GM18858 (cell line): Measurements from ENCODE around the gene TBRG1.

Experiments used
- ATAC-seq: cut with Tn5 transposase; IDR thresholded peaks from one replicate; pipeline ENCODE4 v1.9.1; 2021; ENCODE audit not compliant: unreplicated experiment

The TBRG1 gene

DNA sequence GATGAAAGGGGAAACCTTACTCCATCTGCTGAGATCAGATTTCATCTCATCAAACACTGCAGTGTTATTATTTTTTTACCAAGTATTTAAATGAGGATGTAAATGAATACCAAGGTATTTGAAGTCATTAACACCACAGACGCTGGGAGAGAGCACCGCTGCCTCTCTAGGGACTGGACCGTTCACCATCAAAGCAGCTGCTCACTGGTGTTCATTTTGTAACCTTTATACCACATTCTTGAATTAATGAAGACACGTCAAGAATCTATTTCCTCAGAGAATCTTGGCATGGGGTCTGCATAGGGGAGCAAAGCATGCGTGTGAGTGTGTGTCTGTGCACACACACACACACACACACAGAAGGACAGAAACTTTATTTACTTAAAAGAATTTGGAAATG is 35.2 kb downstream of the TBRG1 start:
- no peak for ATAC-seq

DNA sequence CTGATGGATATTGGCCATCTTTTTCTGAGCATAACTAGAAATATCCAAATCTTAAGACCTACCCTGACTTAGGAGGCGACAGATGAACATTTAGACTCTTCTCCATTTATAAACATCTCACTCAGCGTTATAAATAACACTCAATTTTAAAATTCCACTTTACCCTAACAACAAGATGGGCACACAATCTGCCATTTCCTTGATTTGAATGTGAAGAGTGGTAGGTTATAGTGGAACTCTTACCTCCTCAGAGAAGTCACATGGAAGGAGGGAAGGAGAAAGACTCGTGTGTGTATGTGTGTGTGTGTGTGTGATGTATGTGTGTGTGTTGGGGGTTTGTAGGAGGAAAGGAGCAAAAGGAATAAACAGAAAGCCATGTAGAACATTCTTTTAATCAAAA is 35.8 kb downstream of the TBRG1 start:
- ATAC-seq: no peak

DNA sequence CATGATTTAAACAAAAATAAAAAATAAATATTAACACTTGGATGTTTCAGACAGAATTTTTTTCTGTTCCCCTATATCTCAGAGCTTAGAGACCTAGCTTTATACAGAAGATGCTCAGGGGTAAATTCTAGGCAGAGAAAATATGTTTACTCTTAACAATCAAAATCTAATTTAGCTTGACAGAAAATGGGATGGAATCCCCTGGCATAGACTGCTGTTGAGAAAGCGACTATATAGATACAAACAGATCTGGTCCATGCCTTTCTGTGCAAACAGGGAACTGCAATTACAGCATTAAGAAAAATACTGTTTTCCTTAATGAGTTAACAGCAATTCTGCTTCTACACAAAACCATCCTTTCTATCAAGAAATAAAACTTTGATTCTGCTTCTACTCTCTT is 36.3 kb downstream of the TBRG1 start:
- ATAC-seq: no peak

DNA sequence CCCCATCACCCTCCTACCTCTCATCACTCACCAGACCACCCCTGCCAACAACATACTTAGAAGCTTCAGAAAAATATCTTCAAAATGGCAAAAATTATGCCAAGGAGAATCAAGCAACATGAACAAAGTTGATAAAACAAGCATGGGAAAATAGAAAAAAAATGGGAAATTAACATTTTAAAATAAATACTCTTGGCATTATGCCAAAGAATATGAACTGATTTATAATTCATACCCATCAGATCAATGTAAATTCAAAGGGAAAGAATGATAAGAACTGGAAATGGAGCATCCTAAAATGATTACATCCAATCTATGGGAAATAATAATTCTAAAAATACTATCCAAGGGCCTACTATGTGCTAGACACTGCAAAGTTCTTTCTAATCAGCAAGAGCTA is 38.9 kb downstream of the TBRG1 start:
- no peak for ATAC-seq

DNA sequence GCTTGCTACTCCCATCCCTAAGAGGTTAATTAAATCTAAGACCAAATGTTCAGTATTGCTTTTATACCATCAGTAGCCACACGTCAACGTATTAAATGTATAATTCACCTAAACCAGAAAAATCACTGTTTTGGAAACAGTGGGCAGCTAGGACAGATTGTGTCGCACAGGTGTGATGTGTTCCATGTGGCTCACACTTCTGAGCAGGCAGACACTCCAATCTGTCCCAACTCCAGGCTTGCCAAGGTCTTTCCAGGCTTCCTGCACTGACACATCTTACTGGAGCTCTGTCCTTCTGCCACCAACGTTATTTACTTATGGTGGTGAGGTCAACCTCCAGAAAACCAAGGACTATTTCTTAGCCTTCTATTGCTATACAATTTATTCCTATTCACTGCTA is 39.4 kb downstream of the TBRG1 start:
- ATAC-seq: no peak

DNA sequence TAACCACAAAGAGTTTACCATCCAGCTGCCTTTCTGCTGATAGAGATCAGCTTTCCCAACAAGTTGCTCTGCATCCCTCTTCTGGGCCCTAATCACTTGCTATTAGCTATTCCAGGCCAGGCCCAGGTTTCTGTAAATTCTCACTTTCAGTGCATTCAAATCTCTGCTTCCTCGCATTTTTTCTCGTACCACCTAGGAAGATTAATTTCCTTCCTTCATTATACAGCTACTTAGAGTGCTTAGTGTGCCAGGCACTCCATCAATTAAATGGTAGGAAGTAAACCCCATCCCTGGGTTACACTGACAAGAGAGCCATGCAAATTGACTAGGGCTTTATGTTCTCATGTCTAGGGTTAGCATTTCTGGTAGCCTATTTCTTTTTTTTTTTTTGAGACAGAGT is 41.2 kb downstream of the TBRG1 start:
- no peak for ATAC-seq

DNA sequence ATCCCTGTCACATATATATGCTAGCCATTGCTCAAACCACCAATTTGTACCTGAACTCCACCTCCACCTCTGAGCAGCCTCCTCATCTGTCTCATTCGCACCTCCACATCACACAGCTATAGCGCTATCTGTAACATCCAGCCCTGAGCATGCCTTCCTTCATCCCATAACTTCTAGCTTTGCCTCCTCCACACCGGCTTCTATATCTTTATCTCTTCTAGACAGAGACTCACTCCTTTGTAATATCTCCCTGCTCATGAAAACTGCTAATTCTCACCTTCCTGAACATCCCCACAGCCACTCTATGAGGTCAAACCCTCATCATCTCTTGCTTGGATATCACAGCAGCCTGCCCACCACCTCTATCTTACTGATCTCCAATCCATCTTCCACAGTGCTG is 44.9 kb downstream of the TBRG1 start:
- ATAC-seq: no peak

DNA sequence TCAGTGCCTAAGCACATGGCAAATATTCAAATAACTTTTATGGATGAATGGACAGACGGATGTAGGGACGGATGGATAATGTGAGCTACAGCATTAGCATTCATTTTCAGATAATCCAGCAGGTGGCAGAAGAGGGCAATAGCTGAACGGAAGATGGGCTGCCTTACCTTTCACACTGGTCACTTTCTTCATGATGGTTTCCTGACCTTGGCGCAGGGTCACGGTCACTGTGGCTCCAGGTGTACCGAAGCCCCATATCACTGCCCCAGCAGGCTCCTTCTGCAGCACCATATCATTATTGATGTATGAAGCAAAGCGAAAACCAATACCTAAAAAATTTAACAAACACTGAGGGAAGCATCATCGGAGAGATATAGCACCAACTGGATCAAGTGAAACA is 46.5 kb downstream of the TBRG1 start:
- no peak for ATAC-seq

DNA sequence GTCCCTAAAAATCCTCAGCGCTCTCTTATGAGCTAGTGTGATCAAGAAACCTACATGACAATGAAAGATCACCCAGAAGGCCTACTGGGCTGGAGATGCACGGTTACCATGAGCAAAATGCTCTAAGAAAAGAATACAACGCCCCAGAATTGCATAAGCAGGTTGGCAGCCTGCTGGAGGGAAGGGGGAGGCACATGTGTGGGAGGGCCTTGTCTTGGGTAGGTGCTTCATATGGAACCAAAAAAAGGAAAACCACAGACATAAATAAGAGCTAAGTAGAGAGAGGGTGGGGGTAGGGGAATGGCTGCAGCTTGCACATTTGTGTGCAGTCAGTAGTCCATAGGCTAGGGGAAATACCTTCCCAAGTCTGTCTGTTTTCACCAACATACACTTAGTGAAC is 48.1 kb downstream of the TBRG1 start:
- ATAC-seq: no peak

DNA sequence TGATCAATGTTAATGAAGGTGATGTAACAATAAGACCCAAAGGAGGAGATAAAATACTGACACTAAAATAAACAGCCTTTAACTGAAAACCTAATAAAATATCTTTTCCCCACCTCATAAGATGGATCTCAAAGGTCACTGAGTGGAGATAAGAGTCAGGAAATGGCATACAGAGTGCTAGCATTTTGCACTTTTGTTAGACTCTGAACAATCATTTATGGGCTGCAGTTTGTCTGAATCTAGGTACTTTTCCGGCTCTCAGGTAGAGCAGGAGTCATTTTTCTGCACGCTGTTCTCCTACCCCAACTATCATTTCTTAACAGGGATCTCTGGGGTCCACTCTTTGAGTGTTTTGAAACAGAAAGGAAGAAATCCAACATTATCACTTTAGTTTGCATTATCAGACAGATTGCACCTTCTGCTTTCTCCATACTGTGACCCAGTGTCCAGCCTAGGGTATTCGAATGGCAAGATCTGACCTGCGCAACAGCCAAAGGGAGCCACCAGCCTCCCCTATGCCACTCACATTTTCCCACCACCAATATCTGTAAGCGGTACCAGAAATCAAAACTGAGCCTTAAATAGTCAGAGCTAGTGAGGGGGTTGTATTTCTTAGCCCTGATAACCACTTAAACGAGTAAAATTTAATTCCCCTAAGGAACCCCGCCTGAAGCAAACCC is 50.0 kb downstream of the TBRG1 start:
- ATAC-seq: no peak

DNA sequence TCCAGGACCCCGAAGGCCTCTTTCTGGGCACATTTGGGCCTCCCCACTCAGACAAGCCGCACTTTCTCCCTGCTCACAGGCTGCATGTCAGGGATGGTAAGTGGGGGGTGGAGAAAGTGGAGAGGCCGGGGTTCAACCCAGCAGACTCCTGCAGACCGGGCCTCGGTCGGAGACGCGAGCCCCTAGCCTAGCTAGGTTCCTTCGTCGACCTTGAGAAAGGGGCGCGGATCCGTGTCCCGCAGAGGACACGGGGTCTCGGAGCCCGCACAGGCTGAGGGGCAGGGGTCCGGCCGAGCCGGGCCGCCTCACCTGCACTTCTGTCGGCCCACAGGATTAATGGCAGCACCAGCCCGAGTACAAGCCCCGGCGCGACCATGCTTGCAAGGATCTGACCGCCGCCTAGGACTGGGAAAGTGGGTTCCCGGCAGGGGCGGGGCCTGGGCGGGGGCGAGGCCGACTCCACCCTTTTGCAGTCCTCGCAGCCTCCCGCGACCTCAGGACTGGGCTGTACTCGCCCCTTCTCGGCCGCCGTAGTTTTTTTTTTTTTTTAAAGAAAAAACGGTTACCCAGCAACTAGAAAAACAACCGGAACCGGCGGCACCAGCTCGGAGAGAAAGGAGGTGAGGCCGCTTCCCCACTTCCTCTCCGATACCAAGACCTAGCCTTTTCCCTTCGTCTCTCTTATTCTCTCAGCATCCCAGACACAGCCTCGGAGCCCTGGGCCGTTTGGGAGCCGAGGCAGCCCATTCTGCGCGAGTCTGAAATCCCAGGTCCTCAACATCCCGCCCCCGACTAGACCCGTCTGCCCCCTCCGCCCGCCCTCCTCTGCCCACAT is 50.9 kb downstream of the TBRG1 start, which contains the start of the genes SIAE and SPA17:
Gene SIAE, minus strand, starts transcription at position 407 of the 835 bp plus-strand sequence. Its CDS starts 31 bp downstream, at position 376.
Gene SPA17, plus strand, starts transcription at position 572 of the 835 bp plus-strand sequence. CDS start 1,361 bp downstream, outside the sequence.
- ATAC-seq: peak; percentile 52

DNA sequence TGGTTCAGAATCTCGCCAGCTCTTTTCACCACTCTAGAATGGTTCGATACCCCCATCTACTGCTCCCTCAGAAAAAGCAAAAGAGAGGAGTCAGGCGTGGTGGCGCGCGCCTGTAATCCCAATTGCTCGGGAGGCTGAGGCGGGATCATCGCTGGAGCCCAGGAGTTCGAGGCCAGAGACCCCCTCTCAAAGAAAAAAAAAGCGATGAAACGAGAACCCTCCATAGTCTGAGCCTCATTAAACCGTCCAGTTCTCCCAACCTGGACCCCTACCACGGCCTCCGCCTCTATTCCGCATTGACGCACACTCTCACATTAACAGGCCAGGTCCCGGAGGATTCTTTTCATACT is 51.5 kb downstream of the TBRG1 start:
- no peak for ATAC-seq

DNA sequence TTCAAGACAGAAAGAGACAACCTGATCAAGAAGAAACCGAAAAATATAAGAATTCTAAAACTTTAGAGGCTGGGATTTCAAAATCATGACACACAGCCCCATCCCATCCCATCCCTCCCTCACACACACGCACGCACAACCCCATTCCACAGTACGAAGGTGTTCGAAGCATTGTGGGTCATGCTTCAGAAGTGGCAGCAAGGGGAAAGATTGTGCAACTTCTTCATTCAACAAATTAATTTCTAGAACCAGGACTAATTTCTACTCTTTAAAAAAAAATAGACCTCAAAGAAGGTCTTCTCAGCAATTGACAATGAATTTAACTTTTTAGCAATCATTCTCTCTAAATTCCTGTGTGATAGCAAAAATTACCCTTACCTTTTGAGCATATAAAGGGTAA is 51.9 kb downstream of the TBRG1 start:
- no peak for ATAC-seq

DNA sequence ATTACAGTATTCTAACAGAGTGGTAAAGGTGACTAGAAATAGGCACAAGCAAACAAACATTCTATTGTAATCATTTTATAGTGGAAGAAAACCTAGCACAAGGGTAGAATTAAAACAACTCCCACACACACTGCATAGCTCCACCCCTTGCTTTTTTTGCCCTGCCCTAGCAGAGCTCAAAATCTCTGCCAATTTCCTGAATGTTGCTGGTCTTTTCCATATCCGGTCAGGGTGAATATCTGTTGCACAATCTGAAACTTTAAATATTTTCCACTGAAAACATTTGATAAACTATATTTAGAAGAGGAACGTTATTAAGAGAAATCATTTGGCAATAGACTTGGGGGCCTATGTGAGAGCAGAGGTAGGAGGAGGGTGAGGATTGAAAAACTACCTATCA is 53.7 kb downstream of the TBRG1 start:
- ATAC-seq: no peak

DNA sequence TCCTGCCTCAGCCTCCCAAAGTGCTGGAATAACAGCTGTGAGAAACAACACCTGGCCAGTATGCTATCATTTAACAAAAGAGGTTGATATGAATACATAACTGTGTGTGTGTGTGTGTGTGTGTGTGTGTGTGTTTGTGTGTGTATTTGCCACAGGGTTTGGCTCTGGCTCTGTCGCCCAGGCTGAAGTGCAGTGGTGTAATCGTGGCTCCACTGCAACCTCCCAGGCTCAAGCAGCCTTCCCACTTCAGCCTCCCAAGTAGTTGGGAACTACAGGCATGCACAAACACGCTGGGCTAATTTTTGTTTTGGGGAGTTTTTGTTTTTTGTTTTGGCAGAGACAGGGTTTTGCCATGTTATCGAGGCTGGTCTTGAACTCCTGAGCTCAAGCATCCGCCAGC is 55.8 kb downstream of the TBRG1 start:
- ATAC-seq: no peak

DNA sequence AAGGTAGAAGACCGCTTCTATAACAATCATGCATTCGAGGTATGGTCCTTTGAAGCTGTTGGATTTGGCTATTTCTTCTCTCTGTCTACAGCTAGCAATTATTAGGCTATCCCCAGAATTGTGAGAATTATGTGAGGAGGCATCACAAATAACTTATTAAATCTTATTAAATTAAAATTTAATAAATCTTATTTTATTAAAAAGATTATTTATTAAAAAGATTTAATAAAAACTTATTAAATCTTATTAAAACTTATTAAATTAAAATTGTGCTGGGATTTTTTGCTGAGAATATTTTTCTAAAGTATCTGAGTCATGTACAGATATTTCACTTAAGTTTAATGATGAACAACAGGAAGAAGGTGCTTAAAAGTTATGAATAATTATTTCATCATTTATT is 58.8 kb downstream of the TBRG1 start:
- no peak for ATAC-seq

DNA sequence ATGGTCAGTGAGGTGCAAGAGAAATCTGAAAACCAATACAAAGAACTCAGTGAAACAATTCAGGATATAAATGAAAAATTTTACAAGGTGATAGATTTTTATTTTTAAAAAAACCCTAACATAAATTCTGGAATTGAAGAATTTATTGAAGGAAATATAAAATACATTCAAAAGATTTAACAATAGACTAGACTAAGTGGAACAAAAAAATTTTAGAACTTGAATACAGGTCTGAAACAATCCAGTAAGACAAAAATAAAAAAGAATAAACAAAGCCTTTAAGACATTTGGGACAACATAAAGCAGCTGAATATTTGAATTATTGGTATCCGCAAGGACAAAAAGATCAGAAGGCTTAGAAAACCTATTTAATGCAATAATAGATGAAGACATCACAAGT is 59.8 kb downstream of the TBRG1 start:
- no peak for ATAC-seq
